WTC11 (cell line): Measurements from ENCODE around the gene A4GNT. TPM values are rescaled to one million over a fixed set of nuclear protein-coding genes. Genes with fewer than 3 reads are reported as not detected.

Experiments used
- ATAC-seq: fragments of 200-7000 bp; cut with Tn5 transposase; 2 replicates; pipeline ENCODE4 v1.10.0; 2021; ENCODE audit warnings: mild to moderate bottlenecking, moderate library complexity
- CTCF ChIA-PET: fragments of 300-600 bp; sonication (Branson Sonifier 250); formaldehyde crosslinking; loops from one replicate; lab custom pipeline; 2021; ENCODE audit warnings: antibody characterized with exemption; lab: Charles Lee
- POLR2A ChIA-PET: fragments of 350-600 bp; sonication (Branson Sonifier 250); formaldehyde crosslinking; loops from one replicate; lab custom pipeline; 2021; ENCODE audit warnings: antibody characterized with exemption; lab: Charles Lee
- DNase-seq: peaks from one replicate; pipeline ENCODE4 v3.0.0; 2021; ENCODE audit warnings: low spot score
- H3K27ac Mint-ChIP-seq: 2 replicates; pipeline ENCODE4 v1.8.0; 2021; ENCODE audit warnings: mixed read lengths
- H3K27me3 Mint-ChIP-seq: 2 replicates; pipeline ENCODE4 v1.8.0; 2021; ENCODE audit warnings: low read depth, mild to moderate bottlenecking, moderate library complexity, mixed read lengths
- H3K36me3 Mint-ChIP-seq: 2 replicates; pipeline ENCODE4 v1.8.0; 2021; ENCODE audit warnings: mixed read lengths
- H3K4me1 Mint-ChIP-seq: 2 replicates; pipeline ENCODE4 v1.8.0; 2022; ENCODE audit warnings: mixed read lengths
- H3K4me3 Mint-ChIP-seq: 2 replicates; pipeline ENCODE4 v1.8.0; 2021; ENCODE audit warnings: mild to moderate bottlenecking, moderate library complexity, mixed read lengths
- H3K9me3 Mint-ChIP-seq: 2 replicates; pipeline ENCODE4 v1.8.0; 2021; ENCODE audit warnings: mixed read lengths
- AR ChIP-seq: fragments of 250-450 bp; sonication (Bioruptor Pico); IDR thresholded peaks from 2 replicates; pipeline ENCODE4 v1.9.0; 2021; ENCODE audit warnings: mild to moderate bottlenecking
- ATF2 ChIP-seq: sonication (generic); formaldehyde crosslinking; IDR thresholded peaks from 2 replicates; pipeline ENCODE4 v1.8.1; 2022; ENCODE audit warnings: low read depth, missing genetic modification reagents, borderline replicate concordance
- ATF6 ChIP-seq: sonication (generic); formaldehyde crosslinking; IDR thresholded peaks from 2 replicates; pipeline ENCODE4 v1.8.1; 2023; ENCODE audit warnings: mild to moderate bottlenecking, missing genetic modification reagents
- CBFB ChIP-seq: sonication (generic); formaldehyde crosslinking; IDR thresholded peaks from 2 replicates; pipeline ENCODE4 v1.8.1; 2022; ENCODE audit warnings: mild to moderate bottlenecking, low read depth, missing genetic modification reagents
- CDX4 ChIP-seq: fragments of 250-450 bp; sonication (Bioruptor Pico); IDR thresholded peaks from 2 replicates; pipeline ENCODE4 v1.9.0; 2021; ENCODE audit warnings: moderate library complexity, mild to moderate bottlenecking, inconsistent platforms, borderline replicate concordance
- CREB1 ChIP-seq: sonication (generic); formaldehyde crosslinking; IDR thresholded peaks from 2 replicates; pipeline ENCODE4 v1.8.0; 2023; ENCODE audit warnings: mild to moderate bottlenecking, missing genetic modification reagents
- IRF1 ChIP-seq: sonication (generic); formaldehyde crosslinking; IDR thresholded peaks from 2 replicates; pipeline ENCODE4 v1.8.0; 2023; ENCODE audit warnings: missing genetic modification reagents
- JAZF1 ChIP-seq: fragments of 250-450 bp; sonication (Bioruptor Pico); IDR thresholded peaks from 2 replicates; pipeline ENCODE4 v1.9.0; 2021; ENCODE audit warnings: moderate library complexity, mild to moderate bottlenecking, inconsistent platforms
- NFATC4 ChIP-seq: fragments of 250-450 bp; sonication (Bioruptor Pico); IDR thresholded peaks from 2 replicates; pipeline ENCODE4 v1.9.0; 2021; ENCODE audit warnings: mild to moderate bottlenecking
- SMAD3 ChIP-seq: sonication (generic); formaldehyde crosslinking; IDR thresholded peaks from 2 replicates; pipeline ENCODE4 v1.8.0; 2022; ENCODE audit warnings: missing genetic modification reagents, mild to moderate bottlenecking, borderline replicate concordance
- TCF7 ChIP-seq: sonication (generic); formaldehyde crosslinking; IDR thresholded peaks from 2 replicates; pipeline ENCODE4 v1.8.0; 2022; ENCODE audit warnings: mild to moderate bottlenecking, low read depth, missing genetic modification reagents, moderate library complexity
- TEAD4 ChIP-seq: sonication (generic); formaldehyde crosslinking; IDR thresholded peaks from 2 replicates; pipeline ENCODE4 v1.8.0; 2022; ENCODE audit warnings: mild to moderate bottlenecking, missing genetic modification reagents
- ZBTB43 ChIP-seq: sonication (generic); formaldehyde crosslinking; IDR thresholded peaks from 2 replicates; pipeline ENCODE4 v1.8.1; 2023; ENCODE audit warnings: mild to moderate bottlenecking, missing genetic modification reagents
- ZNF263 ChIP-seq: sonication (generic); formaldehyde crosslinking; IDR thresholded peaks from 2 replicates; pipeline ENCODE4 v1.8.1; 2022; ENCODE audit warnings: low read depth, mild to moderate bottlenecking, moderate library complexity, missing genetic modification reagents
- ZNF396 ChIP-seq: fragments of 250-450 bp; sonication (Bioruptor Pico); IDR thresholded peaks from 2 replicates; pipeline ENCODE4 v1.8.0; 2021; ENCODE audit warnings: mild to moderate bottlenecking, moderate library complexity, borderline replicate concordance
- ZNF512 ChIP-seq: sonication (generic); formaldehyde crosslinking; IDR thresholded peaks from 2 replicates; pipeline ENCODE4 v1.8.1; 2022; ENCODE audit warnings: missing genetic modification reagents, borderline replicate concordance
- ZNF671 ChIP-seq: fragments of 250-450 bp; sonication (Bioruptor Pico); IDR thresholded peaks from 2 replicates; pipeline ENCODE4 v1.8.0; 2021; ENCODE audit warnings: mild to moderate bottlenecking
- ZSCAN18 ChIP-seq: fragments of 250-450 bp; sonication (Bioruptor Pico); IDR thresholded peaks from 2 replicates; pipeline ENCODE4 v2.1.2; 2022; ENCODE audit warnings: mild to moderate bottlenecking, moderate library complexity
- total RNA-seq: library from RNA; stranded (reverse); gene quantifications from 3 replicates; pipeline ENCODE4 v1.2.3, GENCODE V29; 2021

The A4GNT gene
- total RNA-seq, 1 experiment from 2014 or later: not detected

- TF ChIP-seq AR (CRISPR knock-in tag) (no peak), ZNF263 (no peak), JAZF1 (CRISPR knock-in tag) (no peak), ZNF671 (no peak), IRF1 (CRISPR knock-in tag) (no peak)
Measured at GRCh38 chr3:138113326-138113725, 18.9 kb downstream of the A4GNT start (continued).

- Mint-ChIP-seq H3K36me3 (no peaks in the 10 kb centered on the region), H3K9me3 (peaks cover 4% of the 10 kb centered on the region), H3K4me1 (peaks cover 31% of the 10 kb centered on the region), H3K4me3 (no peak overlapping the region), H3K27ac (no peak overlapping the region)
- DNase-seq (no peak), ATAC-seq (no peak)
- POLR2A ChIA-PET: no interaction called here
- no peak for TF ChIP-seq NFATC4 (CRISPR knock-in tag)
- no peak for TF ChIP-seq CDX4 (CRISPR knock-in tag)
- no peak for TF ChIP-seq ATF6
- TF ChIP-seq CREB1 (CRISPR knock-in tag): no peak
- TF ChIP-seq SMAD3 (CRISPR knock-in tag): no peak
- TF ChIP-seq TCF7 (CRISPR knock-in tag): no peak
- no peak for TF ChIP-seq TEAD4 (CRISPR knock-in tag)
- TF ChIP-seq ZNF671: no peak
- no peak for TF ChIP-seq ZBTB43
- no peak for TF ChIP-seq CBFB (CRISPR knock-in tag)
- TF ChIP-seq, all 79 proteins: peak for 0
- peaks cover 5% of the 10 kb centered on the region for H3K27me3 Mint-ChIP-seq
- CTCF ChIA-PET: interaction anchor here (1.6 kb wide), 1 partner anchor 11 kb away, joined by 14 read pairs; no protein-coding TSS in a partner anchor
Measured at GRCh38 chr3:138112362-138112761, 19.8 kb downstream of the A4GNT start.

- ChIA-PET CTCF (interaction anchor here (1.6 kb wide), 1 partner anchor 8 kb away, joined by 3 read pairs; no protein-coding TSS in a partner anchor), POLR2A (no interaction called here)
- Mint-ChIP-seq H3K27ac (no peak overlapping the region), H3K4me3 (no peak overlapping the region), H3K9me3 (no peaks in the 10 kb centered on the region), H3K27me3 (no peaks in the 10 kb centered on the region), H3K4me1 (0 out of 2 replicates have a peak, but pooled peaks cover 3% of the 10 kb centered on the region), H3K36me3 (peaks cover 4% of the 10 kb centered on the region; the same call in 1 of the 2 replicates)
- DNase-seq (no peak), ATAC-seq (no peak)
- no peak for TF ChIP-seq AR (CRISPR knock-in tag)
- TF ChIP-seq ZNF396 (CRISPR knock-in tag): no peak
- no peak for TF ChIP-seq ATF2 (CRISPR knock-in tag)
- no peak for TF ChIP-seq ZSCAN18 (CRISPR knock-in tag)
- TF ChIP-seq ZNF512 (CRISPR knock-in tag): no peak
Measured at GRCh38 chr3:138105598-138105997, 26.6 kb downstream of the A4GNT start.
